GM12892 (cell line): ENCODE measurements around the gene WLS.

Experiments
- DNase-seq: peaks from one replicate; pipeline ENCODE4 v3.0.0; 2011; ENCODE audit not compliant: insufficient read length
- FAIRE-seq: peaks from 2 replicates; lab custom pipeline; 2011; peaks lifted over from hg19 to GRCh38; lab: Jason Lieb, UNC
- POLR2A ChIP-seq: IDR thresholded peaks from 2 replicates; pipeline ENCODE4 v1.6.1; 2011; ENCODE audit warnings: low read depth, low read length, control low read depth
- POLR2AphosphoS5 ChIP-seq: IDR thresholded peaks from 2 replicates; pipeline ENCODE4 v1.6.1; 2011; ENCODE audit warnings: low read depth, low read length, control low read depth
- TAF1 ChIP-seq: IDR thresholded peaks from 2 replicates; pipeline ENCODE4 v1.6.1; 2011; ENCODE audit warnings: low read depth, mild to moderate bottlenecking, control low read depth, low read length, borderline replicate concordance

Gene WLS

GRCh38 chr1:68205794-68206358 is 26.4 kb downstream of the WLS start:
- TF ChIP-seq POLR2AphosphoS5 (no peak), TAF1 (no peak), POLR2A (no peak)
- DNase-seq: no peak
- FAIRE-seq: no peak

- FAIRE-seq: no peak
- TF ChIP-seq POLR2A: no peak
- TF ChIP-seq POLR2AphosphoS5: no peak
- no peak for TF ChIP-seq TAF1
- DNase-seq: no peak
Measured at GRCh38 chr1:68204977-68205630, 27.2 kb downstream of the WLS start.

GRCh38 chr1:68202239-68202832 is 30.0 kb downstream of the WLS start:
- FAIRE-seq (no peak), DNase-seq (no peak)
- TF ChIP-seq TAF1 (no peak), POLR2A (no peak), POLR2AphosphoS5 (no peak)

GRCh38 chr1:68201546-68202238 is 30.6 kb downstream of the WLS start:
- DNase-seq: no peak
- no peak for TF ChIP-seq POLR2A
- no peak for TF ChIP-seq TAF1
- no peak for TF ChIP-seq POLR2AphosphoS5
- FAIRE-seq: no peak

- TF ChIP-seq POLR2AphosphoS5 (no peak), POLR2A (no peak), TAF1 (no peak)
- DNase-seq: no peak
- no peak for FAIRE-seq
Measured at GRCh38 chr1:68199603-68200002, 32.7 kb downstream of the WLS start.

GRCh38 chr1:68198752-68199151 is 33.6 kb downstream of the WLS start:
- DNase-seq (no peak), FAIRE-seq (no peak)
- TF ChIP-seq POLR2A (no peak), POLR2AphosphoS5 (no peak), TAF1 (no peak)

- DNase-seq: no peak
- no peak for TF ChIP-seq POLR2A
- TF ChIP-seq TAF1: no peak
- no peak for TF ChIP-seq POLR2AphosphoS5
- no peak for FAIRE-seq
Measured at GRCh38 chr1:68197891-68198290, 34.4 kb downstream of the WLS start.

GRCh38 chr1:68197461-68197860 is 34.9 kb downstream of the WLS start:
- no peak for TF ChIP-seq POLR2AphosphoS5
- no peak for TF ChIP-seq TAF1
- no peak for TF ChIP-seq POLR2A
- FAIRE-seq: no peak
- DNase-seq: no peak

- TF ChIP-seq POLR2AphosphoS5 (no peak), TAF1 (no peak)
- DNase-seq: no peak
Measured at GRCh38 chr1:68196676-68197075, 35.6 kb downstream of the WLS start.

GRCh38 chr1:68191717-68192116 is 40.6 kb downstream of the WLS start:
- TF ChIP-seq TAF1 (no peak), POLR2AphosphoS5 (no peak), POLR2A (no peak)
- DNase-seq (no peak), FAIRE-seq (no peak)

More at GRCh38 chr1:68196676-68197075, 35.6 kb downstream of the WLS start:
- no peak for FAIRE-seq

- TF ChIP-seq POLR2A (no peak), POLR2AphosphoS5 (no peak), TAF1 (no peak)
- DNase-seq (no peak), FAIRE-seq (no peak)
Measured at GRCh38 chr1:68188644-68189340, 43.5 kb downstream of the WLS start.
